SH-SY5Y (cell line): ENCODE data around the gene IQGAP1.

ENCODE experiments used
- GATA2 ChIP-seq: IDR thresholded peaks from 2 replicates; pipeline ENCODE4 v1.6.1; 2011; ENCODE audit warnings: mild to moderate bottlenecking, low read depth, low read length
- GATA3 ChIP-seq: IDR thresholded peaks from 2 replicates; pipeline ENCODE4 v1.6.1; 2011; ENCODE audit warnings: low read depth, mild to moderate bottlenecking, low read length, moderate library complexity

The IQGAP1 gene

GRCh38 chr15:90547540-90547939 is 159.5 kb downstream of the IQGAP1 start:
- no peak for TF ChIP-seq GATA3
- no peak for TF ChIP-seq GATA2

GRCh38 chr15:90550919-90551318 is 162.9 kb downstream of the IQGAP1 start:
- no peak for TF ChIP-seq GATA3
- no peak for TF ChIP-seq GATA2
